HG02870 (cell line): ENCODE data around the gene INTS1.

Experiments used
- ATAC-seq: cut with Tn5 transposase; IDR thresholded peaks from one replicate; pipeline ENCODE4 v1.9.1; 2021; ENCODE audit warnings: mild to moderate bottlenecking, moderate library complexity; ENCODE audit not compliant: unreplicated experiment

Gene INTS1

DNA sequence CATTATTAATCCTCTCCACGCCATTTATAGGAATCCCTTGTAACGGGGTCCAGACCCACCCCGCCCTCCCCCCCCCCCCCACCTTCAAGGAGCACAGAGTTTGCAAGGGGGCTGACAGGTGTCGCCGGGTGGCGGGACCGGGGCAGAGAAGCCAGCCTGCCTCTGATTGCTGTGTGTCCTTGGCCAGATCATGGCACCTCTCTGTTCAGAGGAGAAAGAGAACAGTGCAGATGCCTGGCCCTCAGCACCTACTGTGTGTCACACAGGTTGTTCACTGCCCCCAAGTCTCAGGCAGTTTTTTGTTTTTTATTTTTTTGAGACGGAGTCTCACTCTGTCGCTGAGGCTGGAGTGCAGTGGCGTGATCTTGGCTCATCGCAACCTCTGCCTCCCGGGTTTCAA lies 39.5 kb downstream of the INTS1 start:
- no peak for ATAC-seq

- no peak for ATAC-seq
These were observed 40.4 kb downstream of the INTS1 start for GRCh38 chr7:1463676-1464223.

DNA sequence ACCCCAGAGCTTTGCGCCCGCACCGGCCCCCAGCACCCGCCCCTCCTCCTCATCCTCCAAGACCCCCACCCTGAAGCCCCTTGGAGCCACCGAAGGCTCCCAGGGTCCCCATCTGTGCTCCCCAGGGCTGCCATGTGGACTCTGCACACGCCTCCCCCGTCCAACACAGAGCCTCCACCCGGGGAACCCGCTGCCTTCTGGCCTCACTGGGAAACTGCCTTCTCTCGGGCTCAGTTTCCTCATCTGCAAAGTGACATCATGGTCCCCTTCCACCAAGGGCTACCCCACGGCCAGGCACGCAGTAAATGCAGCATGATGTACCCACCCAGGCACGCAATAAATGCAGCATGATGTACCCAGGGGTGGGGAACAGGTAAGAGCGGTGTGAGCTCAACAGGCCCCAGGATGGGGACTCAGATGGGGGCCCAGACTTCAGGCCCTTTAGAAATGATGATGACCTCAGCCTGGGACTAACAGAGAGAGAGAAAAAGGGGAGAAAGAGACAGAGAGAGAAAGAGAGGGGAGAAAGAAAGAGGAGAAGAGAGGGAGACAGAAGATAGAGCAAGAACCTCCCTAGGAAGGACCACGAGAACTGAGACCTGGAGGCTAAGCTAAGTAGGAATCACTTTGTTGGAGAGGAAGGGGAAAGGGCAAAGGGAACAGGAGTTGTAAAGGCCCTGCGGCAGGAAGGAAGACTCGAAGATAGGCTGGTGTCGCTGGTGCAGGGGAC lies 42.4 kb downstream of the INTS1 start:
- ATAC-seq, result no peak

DNA sequence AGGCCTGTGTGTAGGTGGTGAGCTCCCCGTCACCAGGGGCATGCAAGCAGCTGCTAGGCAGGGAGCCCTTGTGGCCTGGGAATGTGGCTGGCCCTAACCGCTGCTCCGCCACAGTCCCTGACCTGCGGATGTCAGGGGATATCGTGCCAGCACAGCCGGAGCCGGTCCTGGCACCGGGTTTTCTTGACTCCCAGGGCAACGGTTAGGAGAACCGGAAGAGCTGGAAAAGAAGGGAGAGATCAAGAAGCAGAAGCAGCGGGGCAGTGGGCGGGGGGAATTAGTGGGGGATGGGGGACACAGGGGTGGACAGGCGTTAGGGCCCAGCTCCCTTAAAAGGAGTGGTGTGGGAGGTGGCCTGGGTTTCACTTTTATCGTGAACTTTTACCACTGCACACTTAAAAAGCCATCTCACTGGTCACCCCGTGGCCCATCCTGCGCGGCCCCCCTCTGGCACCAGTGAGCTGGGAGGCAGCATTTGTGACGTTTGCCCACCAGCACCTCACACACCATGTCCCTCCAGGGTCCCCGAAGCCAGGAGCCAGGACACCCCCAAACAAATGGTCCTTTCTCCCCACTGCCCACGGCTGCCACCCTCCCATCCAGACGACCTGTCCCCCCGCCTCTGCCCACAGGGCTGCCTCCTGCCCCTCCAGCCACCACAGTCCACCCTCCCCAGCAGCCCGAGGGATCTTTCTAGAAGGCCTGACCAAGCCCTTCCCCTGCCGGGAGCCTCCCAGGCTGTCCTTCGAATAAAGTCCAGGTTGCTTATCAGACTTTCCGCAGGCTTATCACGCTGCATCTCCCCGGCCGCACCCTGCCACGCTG lies 43.2 kb downstream of the INTS1 start:
- no peak for ATAC-seq

GRCh38 chr7:1459920-1460820 lies 44.0 kb downstream of the INTS1 start:
- ATAC-seq, result no peak

DNA sequence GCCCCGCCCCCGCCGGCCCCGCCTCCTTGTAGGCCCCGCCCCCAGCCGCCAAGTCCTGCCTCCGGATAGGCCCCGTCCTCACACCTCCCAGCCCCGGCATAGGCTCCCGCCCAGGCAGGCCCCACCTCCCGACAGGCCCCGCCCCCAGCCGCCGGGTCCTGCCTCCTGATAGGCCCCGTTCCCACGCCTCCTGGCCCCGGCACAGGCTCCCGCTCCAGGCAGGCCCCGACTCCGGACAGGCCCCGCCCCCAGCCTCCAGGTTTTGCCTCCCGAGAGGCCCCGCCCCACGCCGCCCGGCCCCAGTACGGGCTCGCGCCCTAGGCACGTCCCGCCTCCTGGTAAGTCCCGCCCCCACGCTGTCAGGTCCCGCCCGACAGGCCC lies 44.7 kb downstream of the INTS1 start:
- ATAC-seq, result peak; percentile 92

- peak; percentile 23 for ATAC-seq
These were observed 45.3 kb downstream of the INTS1 start, which contains the start of gene MICALL2 for GRCh38 chr7:1458683-1459511. Gene MICALL2, minus strand, starts transcription at chr7:1459470. Its CDS starts 144 bp downstream, at chr7:1459326.

- ATAC-seq, result no peak
These were observed 46.1 kb downstream of the INTS1 start for GRCh38 chr7:1457949-1458682.

GRCh38 chr7:1457059-1457948 lies 46.9 kb downstream of the INTS1 start:
- no peak for ATAC-seq

GRCh38 chr7:1455955-1456354 lies 48.2 kb downstream of the INTS1 start:
- no peak for ATAC-seq

GRCh38 chr7:1455241-1455939 lies 48.8 kb downstream of the INTS1 start:
- no peak for ATAC-seq

- ATAC-seq, result no peak
These were observed 49.6 kb downstream of the INTS1 start for GRCh38 chr7:1454542-1454941.

DNA sequence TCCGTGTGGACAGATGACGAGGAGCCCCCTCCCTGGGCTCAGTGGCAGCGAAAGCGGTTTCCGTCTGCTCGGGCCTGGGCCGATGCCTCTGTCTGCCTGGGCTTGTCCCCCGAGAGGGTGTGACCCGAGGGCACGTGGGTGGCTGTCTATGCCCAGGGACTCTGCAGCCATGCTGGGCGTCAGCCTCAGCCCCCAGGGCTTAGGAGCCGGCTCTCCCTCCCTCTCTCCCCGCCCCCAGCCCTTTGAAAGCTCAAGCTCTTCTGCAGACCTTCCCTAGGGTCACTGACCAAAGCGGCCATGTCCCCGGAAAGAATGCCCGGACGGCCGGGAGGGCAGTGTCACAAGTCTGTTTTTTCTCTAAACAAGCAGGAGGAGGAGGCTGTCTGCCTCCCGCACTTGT lies 52.0 kb downstream of the INTS1 start:
- ATAC-seq, result no peak

DNA sequence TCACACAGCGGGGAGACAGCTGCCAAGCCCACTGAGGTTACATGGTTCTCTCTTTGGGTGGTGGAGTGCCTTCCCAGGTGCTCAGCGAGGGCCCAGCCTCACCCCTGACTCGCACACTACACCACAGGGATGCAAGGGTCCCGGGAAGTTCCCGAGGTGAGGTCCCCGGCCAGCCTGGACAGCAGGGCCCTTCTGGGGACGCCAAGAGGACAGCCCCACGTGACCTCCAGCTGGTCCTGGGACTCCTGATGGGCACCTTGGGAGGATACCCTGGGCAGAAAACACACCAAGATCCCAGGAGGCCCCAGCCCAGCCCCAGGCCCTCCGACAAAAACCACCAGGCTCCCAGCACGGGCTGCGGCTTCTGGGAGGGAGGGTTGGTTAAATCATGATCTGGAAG lies 53.2 kb downstream of the INTS1 start:
- ATAC-seq, result no peak

- ATAC-seq, result no peak
These were observed 53.8 kb downstream of the INTS1 start for GRCh38 chr7:1450431-1450830.

DNA sequence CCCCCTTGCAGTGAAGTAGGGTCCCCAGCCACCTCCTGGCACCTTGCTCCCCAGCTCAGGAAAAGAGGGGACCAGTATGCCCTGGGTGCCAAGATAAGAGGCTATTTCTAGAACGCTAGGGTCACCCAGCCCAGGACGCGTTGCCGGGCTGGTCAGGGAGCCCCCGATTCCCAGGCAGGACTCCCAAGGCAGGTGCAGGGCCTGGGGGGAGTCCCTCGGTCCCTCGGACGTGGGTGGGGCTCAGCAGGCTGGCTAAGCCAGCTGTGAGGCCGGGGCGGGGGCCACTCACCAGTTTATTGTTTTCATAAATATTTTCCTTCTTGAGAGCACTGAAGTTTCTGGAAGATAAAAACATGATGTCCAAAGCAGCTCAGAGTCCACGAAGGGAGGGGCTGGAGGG lies 54.2 kb downstream of the INTS1 start:
- ATAC-seq, result no peak

DNA sequence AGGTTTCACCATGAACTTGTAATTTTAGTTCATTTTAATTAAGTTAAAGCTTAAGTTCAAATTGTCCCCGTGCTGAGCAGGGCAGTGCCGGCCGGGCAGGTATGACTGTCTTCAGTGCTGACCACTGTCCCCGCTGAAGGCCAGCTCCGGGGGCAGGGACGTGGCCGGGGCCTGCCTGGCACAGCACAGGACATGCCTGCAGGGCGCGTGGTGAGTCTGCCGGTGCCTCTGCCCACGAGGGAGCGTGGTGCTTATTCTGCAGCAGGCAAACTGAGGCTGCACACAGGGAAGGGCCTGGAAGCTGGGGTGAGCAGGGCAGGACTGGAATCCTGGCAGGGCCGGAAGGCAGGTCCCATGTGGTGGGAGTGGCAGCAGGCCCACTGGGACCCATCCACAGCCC lies 54.7 kb downstream of the INTS1 start:
- ATAC-seq, result no peak

DNA sequence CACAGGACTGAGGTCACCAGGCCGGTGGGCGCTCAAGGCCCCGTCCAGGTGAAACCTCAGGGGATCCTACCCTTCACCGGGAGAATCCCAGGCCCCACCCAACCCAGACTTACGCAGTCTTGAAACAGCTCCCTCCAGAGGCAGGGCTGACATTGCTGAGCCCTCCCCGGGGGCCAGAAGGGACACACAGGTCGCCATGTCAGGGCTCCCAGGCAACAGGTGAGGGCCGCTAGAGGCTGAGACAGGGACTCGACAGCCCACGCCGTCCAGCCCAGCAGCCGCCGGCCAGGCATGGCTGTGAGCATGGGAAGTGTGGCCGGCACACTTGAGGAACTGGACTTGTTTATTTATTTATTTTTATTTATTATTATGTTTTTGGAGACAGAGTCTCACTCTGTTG lies 55.2 kb downstream of the INTS1 start:
- no peak for ATAC-seq
